HG02623 (cell line): Measurements from ENCODE around the gene ATP5F1A.
"Not testable (repeated sequence)": the region's sequence is repeated elsewhere in the genome, so short reads cannot be mapped to it uniquely, and the experiment has no call there.

Experiments used
- ATAC-seq: cut with Tn5 transposase; IDR thresholded peaks from one replicate; pipeline ENCODE4 v1.9.1; 2021; ENCODE audit warnings: moderate library complexity; ENCODE audit not compliant: unreplicated experiment

The ATP5F1A gene

DNA sequence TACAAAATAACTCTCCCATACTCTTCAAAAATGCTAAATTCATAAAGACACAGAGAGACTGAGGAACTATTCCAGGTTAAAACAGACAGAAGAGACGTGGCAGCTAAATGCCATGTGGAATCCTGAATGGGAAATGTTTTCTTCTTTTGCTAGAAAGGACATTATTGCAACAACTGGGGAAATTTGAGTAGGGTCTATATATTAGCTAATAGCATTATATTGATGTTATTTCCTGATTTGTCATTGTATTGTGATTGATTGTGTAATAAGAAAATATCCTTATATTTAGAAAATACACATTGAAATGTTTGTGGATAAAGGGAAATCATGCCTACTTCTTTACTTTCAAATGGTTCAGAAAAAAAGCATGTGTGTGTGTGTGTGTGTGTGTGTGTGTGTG lies 49.5 kb downstream of the ATP5F1A start:
- no peak for ATAC-seq

DNA sequence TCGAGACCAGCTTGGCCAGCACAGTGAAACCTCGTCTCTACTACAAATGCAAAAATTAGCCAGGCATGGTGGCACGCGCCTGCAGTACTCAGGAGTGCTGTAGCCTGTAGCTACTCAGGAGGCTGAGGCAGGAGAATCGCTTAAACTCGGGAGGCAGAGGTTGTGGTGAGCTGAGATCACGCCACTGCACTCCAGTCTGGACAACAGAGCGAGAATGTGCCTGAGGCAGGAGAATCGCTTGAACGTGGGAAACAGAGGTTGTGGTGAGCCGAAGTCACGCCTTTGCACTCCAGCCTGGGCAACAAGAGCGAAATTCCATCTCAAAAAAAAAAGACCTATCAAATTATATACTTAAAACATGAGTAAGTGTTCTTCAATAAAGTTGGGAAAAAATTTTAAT lies 50.7 kb downstream of the ATP5F1A start:
- ATAC-seq: not testable (repeated sequence)

DNA sequence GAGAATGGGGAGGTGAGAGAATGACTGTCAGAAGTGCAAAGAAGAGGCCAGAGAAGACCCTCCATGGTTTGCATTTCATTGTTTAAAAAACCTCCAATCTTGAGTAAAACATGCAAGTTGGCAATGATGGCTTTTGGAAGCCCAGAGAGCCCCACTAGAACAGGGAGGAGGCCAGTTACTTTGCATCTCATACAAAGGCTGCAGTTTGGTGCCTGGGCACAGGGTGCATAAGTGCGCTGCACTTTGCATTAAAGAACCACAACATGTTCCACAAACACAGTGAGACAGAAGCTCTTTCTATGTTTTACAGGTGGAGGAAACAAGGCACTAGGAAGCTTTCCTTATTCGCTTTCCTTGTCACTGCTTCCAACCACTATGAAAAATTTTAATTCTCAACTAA lies 51.4 kb downstream of the ATP5F1A start:
- ATAC-seq: no peak

DNA sequence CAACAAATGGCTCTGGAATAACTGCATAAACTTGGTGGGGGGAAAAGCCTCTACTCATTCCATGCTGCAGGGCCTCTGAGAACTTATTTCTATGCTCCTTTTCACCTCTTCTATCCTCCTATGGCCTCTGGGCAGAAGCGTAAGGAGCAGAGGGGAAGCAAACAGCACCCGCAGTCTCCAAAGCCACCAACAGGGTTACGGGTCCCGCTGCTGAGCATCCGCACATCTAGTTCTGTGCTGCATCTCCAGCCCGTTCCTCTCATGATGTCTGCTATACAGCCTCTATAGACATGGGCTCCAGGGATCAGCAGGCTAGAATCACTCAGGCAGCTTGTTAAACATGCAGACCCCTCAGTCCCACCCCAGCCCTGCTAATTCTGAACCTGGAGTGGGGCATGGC lies 52.0 kb downstream of the ATP5F1A start:
- ATAC-seq: no peak

DNA sequence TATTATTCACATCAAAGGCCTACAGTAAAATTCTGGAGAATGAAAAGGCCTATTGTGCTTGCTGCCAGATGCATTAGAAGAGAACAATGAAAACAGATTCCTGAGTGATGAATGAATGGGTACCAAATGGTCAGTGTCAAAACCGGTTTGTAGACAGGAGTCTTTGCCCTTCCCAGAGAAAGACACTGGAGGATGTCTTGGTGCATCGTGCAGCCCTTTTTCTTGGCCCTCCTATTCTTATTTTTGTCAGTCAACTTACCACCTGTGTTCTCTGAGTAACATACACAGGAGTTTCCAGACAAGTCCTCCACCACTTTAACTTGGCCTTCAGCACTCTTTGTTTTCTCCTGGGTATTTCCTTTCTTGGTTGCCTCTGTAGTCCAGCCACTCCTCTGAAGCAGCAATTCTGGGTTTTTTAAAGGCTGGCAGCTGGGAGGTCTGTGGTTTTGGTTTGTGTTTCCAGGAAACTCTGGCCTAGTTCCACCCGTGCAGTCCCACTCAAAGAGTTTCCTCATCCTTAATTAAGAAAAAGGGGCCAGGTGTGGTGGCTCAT lies 55.4 kb downstream of the ATP5F1A start:
- no peak for ATAC-seq

DNA sequence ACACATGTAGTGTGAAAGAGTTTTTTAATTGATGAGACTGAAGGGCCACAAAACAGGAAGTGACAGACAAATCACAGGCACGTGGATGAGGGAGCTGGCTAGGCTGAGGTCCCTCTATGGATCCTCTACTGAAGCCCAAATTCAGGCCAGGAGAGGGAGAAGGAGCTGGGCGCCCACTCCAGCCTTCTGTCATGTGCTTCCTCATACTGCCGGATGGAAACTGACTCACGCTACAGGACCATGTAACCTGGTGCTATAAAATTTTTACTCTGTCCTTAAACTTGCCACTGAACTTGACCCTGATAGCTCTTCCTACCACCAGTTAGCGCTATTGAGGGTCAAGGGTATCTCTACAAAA lies 57.4 kb downstream of the ATP5F1A start:
- no peak for ATAC-seq

DNA sequence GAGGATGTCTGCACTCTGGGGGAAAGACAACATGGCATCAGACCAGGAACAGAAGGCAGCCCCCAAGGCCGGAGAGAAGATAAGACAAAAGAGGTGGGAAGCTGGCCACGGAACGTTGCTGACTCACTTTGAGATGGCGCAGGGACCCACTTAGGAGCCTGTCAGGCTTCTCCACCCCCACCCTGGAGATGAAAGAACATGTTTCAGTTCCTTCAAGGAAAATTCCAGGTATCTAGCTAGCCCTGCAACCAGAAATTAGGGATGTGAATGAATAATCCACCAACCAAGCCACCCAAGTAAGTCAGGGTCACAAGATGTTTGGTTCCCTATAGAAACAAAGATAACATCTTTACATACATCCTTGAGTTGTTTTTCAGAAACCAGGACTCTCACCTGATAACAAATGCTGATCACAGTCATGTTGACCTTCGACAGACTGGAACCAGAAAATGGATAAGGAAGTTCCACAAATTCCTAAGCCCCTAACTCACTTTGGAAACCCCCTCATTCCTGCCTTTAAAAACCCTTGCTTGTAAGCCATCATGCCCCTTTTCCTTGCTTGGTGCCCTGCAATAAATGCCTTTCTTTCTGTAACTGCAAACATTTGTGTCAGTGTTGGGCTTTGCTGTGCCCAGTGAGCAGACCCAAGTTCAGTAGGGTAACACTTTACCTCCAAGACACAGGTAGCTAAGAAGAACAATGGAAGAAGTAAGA lies 57.9 kb downstream of the ATP5F1A start:
- ATAC-seq: no peak

DNA sequence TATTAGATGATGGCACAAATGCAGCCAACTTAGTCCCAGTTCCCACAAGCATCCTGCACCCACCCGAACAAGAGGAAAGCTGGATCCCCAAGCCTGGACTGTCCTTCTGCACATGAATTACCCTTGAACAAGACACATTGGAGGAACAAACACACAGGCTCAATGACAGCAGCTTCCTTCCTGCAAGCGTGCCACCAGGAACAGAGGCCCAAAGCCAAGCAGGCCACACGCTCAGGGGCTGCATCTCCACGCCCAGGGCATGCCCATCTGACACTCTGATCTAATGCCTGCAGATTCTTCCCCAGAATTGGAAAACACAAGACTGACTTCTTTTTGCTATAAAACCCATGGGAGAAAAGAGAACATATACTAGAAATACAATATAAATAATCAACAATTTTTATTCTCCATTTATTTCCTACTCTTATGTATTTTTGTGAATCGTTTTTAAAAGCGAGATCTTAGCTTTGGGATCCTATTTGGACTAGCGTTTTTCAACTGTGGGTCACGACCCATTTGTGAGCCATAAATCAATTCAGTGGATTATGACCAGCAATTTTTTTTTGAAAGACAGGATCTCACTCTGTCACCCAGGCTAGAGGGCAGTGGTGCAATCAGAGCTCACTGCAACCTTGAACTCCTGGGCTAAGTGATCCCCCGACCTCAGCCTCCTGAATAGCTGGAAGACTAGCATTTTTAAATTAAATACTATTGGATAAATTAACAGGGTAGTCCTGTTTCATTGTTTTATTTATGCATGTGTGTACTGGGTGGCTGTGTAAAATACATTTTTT lies 60.4 kb downstream of the ATP5F1A start:
- no peak for ATAC-seq

DNA sequence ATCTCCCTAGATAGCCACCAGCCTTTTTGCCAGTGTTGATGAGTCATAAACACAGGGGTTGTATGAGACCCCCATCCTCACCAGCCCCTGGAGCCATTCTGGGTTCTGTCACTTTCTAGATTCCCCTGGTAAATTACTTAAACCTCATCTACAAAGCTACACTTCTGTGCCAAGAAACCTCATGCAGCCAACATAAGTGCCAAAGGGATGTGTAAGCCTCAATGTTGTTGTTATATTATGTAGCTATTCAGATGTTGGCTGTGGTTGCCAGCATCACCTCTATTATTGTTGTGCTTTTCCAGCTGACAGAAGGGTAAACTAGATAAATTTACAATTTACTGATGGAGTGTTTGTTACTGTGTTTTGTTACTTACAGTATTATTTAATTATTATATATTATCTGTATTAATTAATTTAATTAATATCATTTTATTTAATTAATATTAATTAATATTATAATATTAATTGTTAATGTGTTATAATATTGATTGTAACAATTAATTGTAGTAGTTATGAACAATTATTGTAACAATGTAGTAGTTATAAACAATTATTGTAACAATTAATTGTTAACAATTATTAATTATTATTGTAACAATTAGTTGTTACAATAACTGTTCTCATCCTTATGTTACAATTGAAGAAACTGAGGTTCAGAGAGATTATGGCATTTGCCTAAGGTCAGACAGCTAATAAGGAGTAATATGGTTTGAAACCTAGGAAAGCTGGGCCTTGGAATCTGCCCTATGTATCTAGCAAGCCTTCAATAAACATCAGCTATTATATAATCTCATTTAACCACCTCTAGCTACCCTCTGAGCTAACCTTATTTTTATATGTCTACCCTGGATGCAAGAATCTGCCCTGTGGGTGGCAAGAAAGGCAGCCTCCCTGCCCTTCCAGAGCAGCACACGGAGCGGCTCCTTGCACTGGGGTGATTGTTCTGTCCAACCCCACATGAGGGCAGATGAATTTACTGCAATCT lies 62.1 kb downstream of the ATP5F1A start:
- ATAC-seq: no peak

DNA sequence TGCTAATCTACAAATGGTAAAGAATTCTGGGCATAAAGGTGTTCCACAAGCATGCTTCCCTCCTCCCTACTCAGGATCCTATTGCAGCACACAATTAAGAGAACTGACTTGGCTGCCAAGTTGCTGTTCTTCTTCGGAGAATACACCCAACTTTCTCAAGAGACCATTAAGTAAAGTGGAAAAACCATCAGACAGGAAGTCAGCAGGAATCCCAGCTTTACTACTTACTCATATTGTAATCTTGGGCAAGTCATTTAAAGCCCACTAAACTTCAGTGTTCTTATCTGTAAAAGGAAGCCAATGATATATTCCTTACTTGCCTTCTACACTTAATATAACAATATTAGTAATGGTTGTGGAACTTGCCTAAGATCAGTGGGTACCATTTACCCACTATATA lies 63.9 kb downstream of the ATP5F1A start:
- no peak for ATAC-seq

DNA sequence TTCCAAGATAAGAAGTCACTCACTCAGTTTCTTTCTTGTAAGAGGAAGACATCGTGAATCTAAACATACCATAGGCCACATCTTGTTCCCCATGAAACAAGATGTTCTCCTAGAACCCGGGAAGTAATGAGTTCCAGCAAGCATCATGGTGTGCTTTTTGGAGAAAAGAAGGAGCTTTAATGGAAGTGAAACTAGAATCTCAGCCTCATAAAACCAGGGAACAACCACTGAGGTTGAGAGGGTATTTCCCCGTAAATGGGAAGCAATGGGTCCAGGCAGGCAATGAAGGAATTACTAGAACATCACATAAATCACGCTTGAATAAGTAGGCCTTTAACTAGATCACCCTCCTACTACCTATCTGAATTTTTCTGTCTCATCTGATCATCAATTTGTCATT lies 66.4 kb downstream of the ATP5F1A start:
- no peak for ATAC-seq
